Activated CD8-positive, alpha-beta memory T cell treated with anti-CD3 and anti-CD28 coated beads, Interleukin-2, amount 50 U/mL, for 4 hours (primary cell): ENCODE measurements around the gene PTPRN.
"Not testable (repeated sequence)": the region's sequence is repeated elsewhere in the genome, so short reads cannot be mapped to it uniquely, and the experiment has no call there.

Experiments used
- DNase-seq: peaks from one replicate; pipeline ENCODE4 v3.0.0-alpha.2; 2020

Gene PTPRN

GRCh38 chr2:219266886-219267285 lies 42.3 kb downstream of the PTPRN start:
- no peak for DNase-seq

GRCh38 chr2:219266232-219266631 lies 43.0 kb downstream of the PTPRN start:
- DNase-seq: no peak

GRCh38 chr2:219261024-219261855 lies 48.0 kb downstream of the PTPRN start:
- DNase-seq: no peak

GRCh38 chr2:219258942-219259341 lies 50.3 kb downstream of the PTPRN start:
- DNase-seq: not testable (repeated sequence)

DNA sequence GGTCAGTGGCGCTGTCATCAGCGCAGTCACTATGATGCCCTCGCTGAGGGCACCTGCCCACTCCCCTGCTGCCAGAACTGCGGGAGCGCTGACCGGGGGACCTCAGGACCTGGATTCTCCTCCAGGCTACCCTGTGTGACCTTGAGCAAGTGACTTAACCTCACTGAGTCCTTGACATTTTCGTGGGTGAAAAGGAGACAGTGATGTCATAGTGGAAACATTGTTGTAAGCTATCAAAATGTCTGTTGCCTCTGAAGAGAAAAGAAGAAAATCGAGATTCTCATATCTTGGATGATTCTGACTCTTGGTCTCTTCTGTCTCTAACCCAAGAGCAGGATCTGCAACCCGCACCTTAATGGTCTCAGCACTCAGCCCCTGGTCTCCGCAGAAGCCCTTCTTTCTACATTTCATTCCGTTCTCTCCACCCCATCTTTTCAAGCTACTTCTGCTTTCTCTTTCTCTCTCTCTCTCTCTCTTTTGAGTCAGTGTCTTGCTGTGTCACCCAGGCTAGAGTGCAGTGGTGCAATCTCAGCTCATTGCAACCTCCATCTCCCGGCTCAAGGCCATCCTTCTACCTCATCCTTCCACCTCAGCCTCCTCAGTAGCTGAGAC lies 54.5 kb downstream of the PTPRN start:
- DNase-seq: peak; percentile 39

GRCh38 chr2:219253753-219254589 lies 55.2 kb downstream of the PTPRN start, which contains the start of gene TUBA4A:
TSS of gene TUBA4A (minus strand) at chr2:219253918. CDS start at chr2:219253858, 60 bp downstream.
- peak; percentile 93 for DNase-seq

DNA sequence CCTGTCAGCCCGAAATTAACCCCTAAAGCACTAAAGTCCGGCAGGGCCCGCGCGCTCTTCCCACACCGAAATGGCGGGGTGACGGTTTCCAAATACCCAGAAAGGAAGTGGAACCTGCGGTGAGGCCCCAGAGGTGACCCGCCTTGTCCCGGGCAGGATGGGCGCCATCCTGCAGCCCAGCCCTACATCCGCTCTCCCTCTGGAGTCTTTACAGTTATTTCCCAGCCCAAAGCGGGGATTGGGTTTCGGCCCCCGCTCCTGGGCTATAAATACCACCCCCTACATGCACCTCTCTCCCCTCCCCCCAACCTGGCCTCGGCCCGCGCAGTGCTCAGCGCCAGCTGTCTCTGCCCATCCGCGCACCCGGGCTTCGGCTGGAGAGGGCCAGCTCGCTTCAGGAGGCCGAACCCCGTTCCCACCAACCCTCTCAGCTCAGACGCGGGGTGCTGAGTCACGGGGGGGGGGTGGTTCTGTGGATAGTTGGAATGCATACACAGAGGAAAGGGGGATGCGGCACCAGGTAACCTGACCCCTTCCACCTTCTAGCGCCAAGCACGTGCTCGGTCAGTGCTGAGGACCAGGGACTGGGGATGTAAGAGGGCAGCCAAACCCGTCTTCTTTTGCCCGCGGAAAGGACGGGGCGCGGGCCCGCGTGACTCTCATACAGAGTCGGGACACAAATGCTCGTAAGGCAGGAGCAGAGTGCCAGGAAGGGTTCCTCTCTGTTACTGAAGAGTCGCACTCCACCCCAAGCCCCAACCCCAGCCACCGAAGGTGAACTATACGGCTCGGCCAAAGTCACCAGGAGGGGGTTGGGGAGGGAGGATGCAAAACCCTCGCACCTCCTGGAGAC lies 56.1 kb downstream of the PTPRN start, which contains the start of gene TUBA4B:
Gene TUBA4B (plus strand): TSS at position 344 of the 853 bp plus-strand sequence. CDS start 165 bp downstream, at position 509.
- DNase-seq: peak; percentile 51

- peak; percentile 44 for DNase-seq
These were observed 56.7 kb downstream of the PTPRN start for GRCh38 chr2:219252570-219252899.

GRCh38 chr2:219252084-219252483 lies 57.1 kb downstream of the PTPRN start:
- DNase-seq: peak; percentile 44

DNA sequence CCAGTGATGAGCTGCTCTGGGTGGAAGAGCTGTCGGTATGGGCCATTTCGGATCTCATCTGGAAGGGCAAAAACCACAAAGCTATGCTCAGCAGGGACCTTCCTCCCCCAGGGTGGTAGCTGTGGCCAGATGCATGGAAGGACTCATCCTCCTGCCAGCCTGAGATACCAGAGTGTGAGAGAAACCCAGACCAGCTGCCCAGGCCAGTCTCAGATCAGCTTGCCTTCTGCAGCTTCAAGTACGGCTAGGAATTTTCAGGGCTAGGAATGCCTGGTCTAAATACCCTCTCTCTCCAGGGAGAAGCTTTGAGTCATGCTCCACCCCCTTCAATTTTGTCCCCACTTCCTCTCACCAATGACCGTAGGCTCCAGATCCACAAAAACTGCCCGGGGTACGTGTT lies 57.5 kb downstream of the PTPRN start:
- no peak for DNase-seq

DNA sequence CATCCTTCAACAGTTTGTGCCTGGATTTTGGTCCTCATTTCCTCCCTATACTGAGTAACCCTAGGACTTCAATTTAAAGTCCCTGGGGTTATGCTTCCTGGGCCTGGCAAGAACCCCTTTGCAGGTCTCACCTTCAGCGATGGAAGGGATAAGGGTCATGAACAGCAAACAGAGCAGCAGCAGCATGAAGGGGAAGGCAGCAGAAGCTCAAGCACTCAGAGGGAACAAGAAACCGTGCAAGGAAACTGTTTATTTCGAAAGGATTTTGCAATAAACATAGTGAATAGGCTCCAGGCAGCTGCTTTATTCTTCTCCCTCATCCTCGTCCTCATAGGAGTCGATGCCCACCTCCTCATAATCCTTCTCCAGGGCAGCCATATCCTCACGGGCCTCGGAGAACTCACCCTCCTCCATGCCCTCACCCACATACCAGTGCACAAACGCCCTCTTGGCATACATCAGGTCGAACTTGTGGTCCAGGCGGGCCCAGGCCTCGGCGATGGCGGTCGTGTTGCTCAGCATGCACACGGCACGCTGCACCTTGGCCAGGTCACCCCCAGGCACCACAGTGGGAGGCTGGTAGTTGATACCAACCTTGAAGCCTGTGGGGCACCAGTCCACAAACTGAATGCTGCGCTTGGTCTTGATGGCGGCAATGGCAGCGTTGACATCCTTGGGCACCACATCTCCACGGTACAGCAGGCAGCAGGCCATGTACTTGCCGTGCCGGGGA lies 59.0 kb downstream of the PTPRN start:
- no peak for DNase-seq

GRCh38 chr2:219249203-219249980 lies 59.8 kb downstream of the PTPRN start:
- peak; percentile 46 for DNase-seq

DNA sequence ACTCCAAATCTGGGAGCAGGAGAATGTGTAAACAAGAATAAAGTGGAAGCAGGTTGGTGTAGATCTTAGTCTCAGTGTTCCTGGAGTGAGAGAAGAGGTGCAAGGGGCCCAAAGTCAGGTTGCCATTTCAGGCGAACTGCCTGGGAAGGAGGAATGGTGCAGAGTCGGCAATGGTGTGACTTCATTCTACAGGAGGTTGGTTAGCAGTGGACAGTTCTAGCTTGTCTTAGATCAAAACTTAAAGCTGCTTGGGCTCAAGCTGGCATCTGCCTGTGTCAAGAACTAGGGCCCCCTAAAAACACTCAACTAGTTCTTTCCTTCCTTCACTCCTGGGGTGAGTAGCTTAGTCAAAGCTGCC lies 60.4 kb downstream of the PTPRN start:
- no peak for DNase-seq

DNA sequence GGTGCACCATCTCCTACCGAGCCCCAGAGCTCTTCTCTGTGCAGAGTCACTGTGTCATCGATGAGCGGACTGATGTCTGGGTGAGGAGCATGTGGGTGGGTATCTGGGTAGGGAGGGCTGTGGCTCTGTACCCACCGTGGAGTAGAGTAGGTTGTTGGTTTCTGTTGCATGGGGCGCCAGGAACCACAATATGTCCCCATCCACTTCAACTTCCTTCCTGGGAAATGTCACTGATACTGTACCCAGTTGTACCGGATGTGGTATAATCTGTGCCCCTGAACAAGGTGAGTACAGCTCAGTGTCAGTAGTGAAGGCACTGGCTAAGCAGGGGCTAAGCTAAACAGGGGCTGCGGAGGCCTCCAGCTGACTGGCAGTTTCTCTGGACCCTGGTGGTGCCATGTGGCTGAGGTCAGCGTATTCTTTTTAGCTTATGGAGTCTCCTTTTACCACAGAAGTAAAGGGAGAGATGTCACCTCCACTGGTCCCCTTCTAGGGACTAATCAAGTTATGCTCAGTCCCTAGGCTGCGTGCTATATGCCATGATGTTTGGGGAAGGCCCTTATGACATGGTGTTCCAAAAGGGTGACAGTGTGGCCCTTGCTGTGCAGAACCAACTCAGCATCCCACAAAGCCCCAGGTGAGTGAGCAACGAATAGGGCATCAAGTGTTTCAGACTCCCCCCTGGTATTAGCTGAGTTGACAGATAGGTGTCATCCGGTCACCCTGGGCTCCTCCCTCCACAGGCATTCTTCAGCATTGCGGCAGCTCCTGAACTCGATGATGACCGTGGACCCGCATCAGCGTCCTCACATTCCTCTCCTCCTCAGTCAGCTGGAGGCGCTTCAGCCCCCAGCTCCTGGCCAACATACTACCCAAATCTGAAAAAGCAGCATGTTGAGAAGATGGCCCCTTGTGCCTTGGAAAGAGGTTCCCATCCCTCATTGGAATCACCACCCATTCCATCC lies 61.2 kb downstream of the PTPRN start:
- peak; percentile 72 for DNase-seq

DNA sequence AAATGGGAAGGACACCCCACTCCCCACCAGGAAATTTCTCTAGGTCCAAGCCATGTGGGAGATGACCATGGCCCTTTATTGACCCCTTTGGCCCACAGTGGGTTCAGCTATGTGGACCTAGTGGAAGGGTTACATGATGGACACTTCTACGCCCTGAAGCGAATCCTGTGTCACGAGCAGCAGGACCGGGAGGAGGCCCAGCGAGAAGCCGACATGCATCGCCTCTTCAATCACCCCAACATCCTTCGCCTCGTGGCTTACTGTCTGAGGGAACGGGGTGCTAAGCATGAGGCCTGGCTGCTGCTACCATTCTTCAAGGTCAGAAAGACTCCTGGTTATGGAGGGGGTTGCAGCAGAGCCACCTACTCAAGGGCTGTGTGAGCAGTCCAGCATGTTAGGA lies 62.6 kb downstream of the PTPRN start:
- no peak for DNase-seq

GRCh38 chr2:219245899-219246230 lies 63.3 kb downstream of the PTPRN start:
- DNase-seq: peak; percentile 21

DNA sequence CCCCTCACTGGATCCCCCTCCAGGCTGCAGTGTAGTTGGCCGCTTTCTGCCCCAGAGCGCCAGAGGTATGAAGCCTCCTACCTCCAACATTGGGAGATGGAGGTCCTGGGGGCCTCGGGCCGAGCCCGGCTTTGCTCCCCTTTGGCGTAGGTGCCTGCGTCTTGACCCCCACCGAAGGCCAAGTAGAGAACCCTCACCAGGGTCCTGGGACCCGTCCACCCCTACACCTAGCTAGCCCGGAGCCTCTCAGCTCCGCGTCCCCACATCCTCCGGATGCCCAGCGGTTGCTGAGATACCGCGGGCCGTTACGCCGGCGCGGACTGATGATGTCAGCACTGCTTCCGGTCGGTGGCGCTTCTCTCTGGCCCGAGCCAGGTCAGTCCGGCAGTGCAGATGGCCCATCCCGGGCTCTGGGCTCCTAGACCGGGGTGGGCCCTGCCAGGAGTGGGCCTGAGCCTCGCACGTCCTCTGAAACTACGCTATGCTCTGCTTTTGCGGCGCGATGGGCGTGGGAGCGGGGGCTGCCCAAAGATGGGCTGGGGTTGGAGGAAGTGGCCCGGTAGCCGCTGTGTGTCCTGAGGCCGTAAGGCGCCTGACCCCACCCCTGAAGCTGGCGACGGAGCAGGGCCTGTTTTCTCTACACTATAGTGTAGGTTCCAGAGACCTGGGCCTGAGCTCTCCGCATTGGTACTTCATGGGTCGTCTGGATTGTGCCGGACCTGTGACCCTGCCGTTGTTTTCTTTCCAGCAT lies 63.9 kb downstream of the PTPRN start, which contains the start of the genes GLB1L and STK16:
Gene GLB1L (minus strand): TSS at position 297 of the 751 bp plus-strand sequence. CDS start 1,871 bp downstream, outside the sequence.
Gene STK16 (plus strand): TSS at position 332 of the 751 bp plus-strand sequence. CDS start 521 bp downstream, outside the sequence.
- DNase-seq: peak; percentile 86

DNA sequence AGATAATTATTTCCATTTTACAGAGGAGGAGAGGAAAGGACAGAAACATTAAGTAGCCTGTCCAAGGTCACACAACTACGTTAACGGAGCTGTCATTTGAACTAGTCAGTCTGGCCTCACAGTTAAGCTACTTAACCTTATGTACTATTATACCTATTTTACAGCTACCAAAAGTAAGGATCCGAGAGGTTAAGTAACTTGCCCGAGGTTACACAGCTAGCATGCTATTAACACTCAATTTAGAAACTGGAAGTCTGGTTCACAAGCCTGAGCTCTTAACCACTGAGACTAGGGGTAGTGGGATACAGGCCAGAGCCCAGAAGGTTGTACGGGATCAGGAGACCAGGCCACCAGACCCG lies 64.4 kb downstream of the PTPRN start:
- no peak for DNase-seq

DNA sequence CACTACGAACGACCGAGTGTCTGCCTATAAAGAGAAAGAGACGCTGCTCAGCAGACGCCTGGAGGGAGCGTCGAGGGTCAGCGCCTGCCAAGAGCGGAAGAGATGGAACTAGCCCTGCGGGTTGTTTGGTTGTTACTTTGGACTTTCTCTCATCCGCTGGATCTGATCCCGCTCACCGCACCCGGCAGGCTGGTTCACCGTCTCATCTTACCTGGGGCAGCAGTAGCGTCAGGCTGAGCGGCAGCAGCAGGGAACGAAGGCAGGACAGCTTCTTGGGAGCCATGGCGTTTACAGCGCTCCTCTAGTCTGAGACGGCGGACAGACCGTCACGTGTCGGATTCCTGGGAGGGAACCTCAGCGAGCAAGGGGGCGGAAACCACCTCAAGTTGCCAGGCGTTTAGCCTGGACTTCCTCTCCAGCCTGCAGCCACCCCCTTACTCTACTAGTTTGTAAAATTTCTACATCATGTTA lies 65.9 kb downstream of the PTPRN start:
- DNase-seq: no peak
